Medulla oblongata (tissue), 1 donor: ENCODE results near the gene EPB41L2.
A peak's percentile ranks its signal among the peaks of the same experiment; 100 is the strongest.

ENCODE experiments used
- DNase-seq: peaks from one replicate; pipeline ENCODE4 v3.0.0-alpha.2; 2015; ENCODE audit errors: extremely low spot score

Gene EPB41L2

DNA sequence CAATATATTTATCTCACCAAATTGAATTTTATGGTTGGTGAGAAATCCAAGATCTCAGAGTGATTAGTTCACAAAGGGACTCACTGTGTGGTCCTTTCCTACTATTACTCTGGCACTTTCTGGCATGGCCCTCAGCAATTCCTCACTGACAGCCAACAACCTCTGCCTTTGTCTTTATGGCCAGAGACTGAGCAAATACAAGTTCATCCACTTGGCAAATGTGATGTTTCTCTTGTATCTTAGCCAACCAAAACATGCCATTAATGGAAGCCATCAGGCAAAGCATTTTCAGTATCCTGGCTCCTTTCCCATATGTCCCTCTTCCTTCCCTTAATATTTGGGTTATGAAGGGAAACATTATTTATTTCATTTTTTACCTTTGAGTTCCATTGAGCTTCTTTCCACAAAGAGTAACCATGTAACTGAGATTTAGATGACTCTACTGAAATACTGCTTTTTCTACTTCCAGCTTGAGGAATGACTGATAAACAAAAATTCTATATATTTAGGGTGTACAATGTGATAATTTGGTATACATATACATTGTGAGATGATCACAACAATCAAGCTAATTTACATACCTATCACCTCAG lies 266.6 kb downstream of the EPB41L2 start:
- DNase-seq, result peak; percentile 12

GRCh38 chr6:130794738-130795137 lies 268.3 kb downstream of the EPB41L2 start:
- no peak for DNase-seq

GRCh38 chr6:130794010-130794697 lies 268.9 kb downstream of the EPB41L2 start:
- DNase-seq, result no peak
